NAMALWA (cell line): ENCODE measurements around the gene LARGE1.

Experiments used
- DNase-seq: peaks from one replicate; pipeline ENCODE4 v3.0.0-alpha.2; 2015; ENCODE audit warnings: low spot score

LARGE1 gene

GRCh38 chr22:33854724-33855123, 65.6 kb downstream of the LARGE1 start:
- DNase-seq = no peak

GRCh38 chr22:33853200-33854097, 66.8 kb downstream of the LARGE1 start:
- peak; percentile 90 for DNase-seq

- no peak for DNase-seq
Measured at GRCh38 chr22:33851821-33852384, 68.4 kb downstream of the LARGE1 start.

GRCh38 chr22:33851240-33851639, 69.0 kb downstream of the LARGE1 start:
- DNase-seq = no peak

GRCh38 chr22:33850724-33851123, 69.6 kb downstream of the LARGE1 start:
- DNase-seq = no peak

GRCh38 chr22:33850193-33850592, 70.1 kb downstream of the LARGE1 start:
- no peak for DNase-seq

GRCh38 chr22:33848251-33848650, 72.0 kb downstream of the LARGE1 start:
- no peak for DNase-seq

- peak; percentile 16 for DNase-seq
Measured at GRCh38 chr22:33844273-33844672, 76.0 kb downstream of the LARGE1 start.

- DNase-seq = peak; percentile 96
Measured at GRCh38 chr22:33842421-33843094, 77.7 kb downstream of the LARGE1 start.

- peak; percentile 82 for DNase-seq
Measured at GRCh38 chr22:33842006-33842354, 78.3 kb downstream of the LARGE1 start.

GRCh38 chr22:33841281-33842005, 78.8 kb downstream of the LARGE1 start:
- peak; percentile 86 for DNase-seq

- DNase-seq = no peak
Measured at GRCh38 chr22:33838644-33839043, 81.6 kb downstream of the LARGE1 start.

- DNase-seq = no peak
Measured at GRCh38 chr22:33837826-33838225, 82.5 kb downstream of the LARGE1 start.

- no peak for DNase-seq
Measured at GRCh38 chr22:33835265-33835664, 85.0 kb downstream of the LARGE1 start.

- no peak for DNase-seq
Measured at GRCh38 chr22:33832558-33833151, 87.6 kb downstream of the LARGE1 start.

- DNase-seq = no peak
Measured at GRCh38 chr22:33831651-33832050, 88.6 kb downstream of the LARGE1 start.

GRCh38 chr22:33831207-33831606, 89.1 kb downstream of the LARGE1 start:
- no peak for DNase-seq

- peak; percentile 29 for DNase-seq
Measured at GRCh38 chr22:33829546-33830280, 90.6 kb downstream of the LARGE1 start.

- DNase-seq = no peak
Measured at GRCh38 chr22:33828302-33828701, 92.0 kb downstream of the LARGE1 start.

- DNase-seq = no peak
Measured at GRCh38 chr22:33825761-33826160, 94.5 kb downstream of the LARGE1 start.

GRCh38 chr22:33823552-33823951, 96.7 kb downstream of the LARGE1 start:
- DNase-seq = no peak
